Keratinocyte (primary cell): ENCODE data around the gene PPME1.

Experiments
- EZH2 ChIP-seq: IDR thresholded peaks from one replicate; pipeline ENCODE4 v1.6.1; 2012; ENCODE audit warnings: inconsistent platforms, mild to moderate bottlenecking, low read length, moderate library complexity
- TF ChIP-seq, protein P1 (sequence below), 3 experiments: IDR thresholded peaks in 1 of 3; conservative IDR thresholded peaks in 1 of 3; optimal IDR thresholded peaks in 1 of 3; 2 replicates in 2 of 3; 3 replicates in 1 of 3; pipeline versions ENCODE3 to v1.5.1; 2011; ENCODE audit warnings: low read length in 3 of 3, mild to moderate bottlenecking in 3 of 3, moderate library complexity in 2 of 3, control low read depth in 1 of 3, inconsistent platforms in 1 of 3; ENCODE audit not compliant: insufficient read depth in 2 of 3; ENCODE audit errors: extremely low read depth in 1 of 3

GRCh38 chr11:74185285-74185684 is 14.2 kb downstream of the PPME1 start:
- TF ChIP-seq, protein P1, sequence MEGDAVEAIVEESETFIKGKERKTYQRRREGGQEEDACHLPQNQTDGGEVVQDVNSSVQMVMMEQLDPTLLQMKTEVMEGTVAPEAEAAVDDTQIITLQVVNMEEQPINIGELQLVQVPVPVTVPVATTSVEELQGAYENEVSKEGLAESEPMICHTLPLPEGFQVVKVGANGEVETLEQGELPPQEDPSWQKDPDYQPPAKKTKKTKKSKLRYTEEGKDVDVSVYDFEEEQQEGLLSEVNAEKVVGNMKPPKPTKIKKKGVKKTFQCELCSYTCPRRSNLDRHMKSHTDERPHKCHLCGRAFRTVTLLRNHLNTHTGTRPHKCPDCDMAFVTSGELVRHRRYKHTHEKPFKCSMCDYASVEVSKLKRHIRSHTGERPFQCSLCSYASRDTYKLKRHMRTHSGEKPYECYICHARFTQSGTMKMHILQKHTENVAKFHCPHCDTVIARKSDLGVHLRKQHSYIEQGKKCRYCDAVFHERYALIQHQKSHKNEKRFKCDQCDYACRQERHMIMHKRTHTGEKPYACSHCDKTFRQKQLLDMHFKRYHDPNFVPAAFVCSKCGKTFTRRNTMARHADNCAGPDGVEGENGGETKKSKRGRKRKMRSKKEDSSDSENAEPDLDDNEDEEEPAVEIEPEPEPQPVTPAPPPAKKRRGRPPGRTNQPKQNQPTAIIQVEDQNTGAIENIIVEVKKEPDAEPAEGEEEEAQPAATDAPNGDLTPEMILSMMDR (optimal IDR thresholded peaks at IDR 0.05 in 1 of 3, IDR thresholded peaks at IDR 0.05 in 1 of 3, conservative IDR thresholded peaks at IDR 0.05 in 1 of 3; ENCODE audit: extremely low read depth in 1 of 3, insufficient read depth in 2 of 3, low read length in 3 of 3), result no peak
- no peak for TF ChIP-seq EZH2
